K562 (cell line): ENCODE data around the gene TRMT112. TPM values are rescaled to one million over a fixed set of nuclear protein-coding genes. Genes with fewer than 3 reads are reported as not detected.

ENCODE experiments used
- BCOR ChIP-seq: fragments of 450-650 bp; IDR thresholded peaks from 2 replicates; pipeline ENCODE4 v1.6.1; 2016
- CEBPG ChIP-seq, 3 experiments: fragments of 200-800 bp in 1 of 3; sonication (Bioruptor generic) in 1 of 3; sonication (generic) in 1 of 3; formaldehyde crosslinking in 1 of 3; IDR thresholded peaks in 2 of 3; conservative IDR thresholded peaks in 1 of 3; 2 replicates each; pipeline versions ENCODE4 v1.6.1 to v1.8.0; 2016 to 2022; ENCODE audit warnings: missing compliant biosample characterization in 2 of 3, missing genetic modification characterization in 2 of 3, mild to moderate bottlenecking in 1 of 3, missing genetic modification reagents in 1 of 3
- FIP1L1 ChIP-seq: fragments of 200-400 bp; formaldehyde crosslinking; IDR thresholded peaks from 2 replicates; pipeline ENCODE4 v1.6.1; 2018; ENCODE audit warnings: mild to moderate bottlenecking, low read depth, low read length; ENCODE audit not compliant: poor library complexity, severe bottlenecking
- FUS ChIP-seq: fragments of 200-400 bp; formaldehyde crosslinking; optimal IDR thresholded peaks from 2 replicates; pipeline ENCODE3; 2017; ENCODE audit warnings: low read depth, low read length
- HDAC1 ChIP-seq, 2 experiments: fragments of 450-650 bp; IDR thresholded peaks; 2 replicates each; pipeline ENCODE4 v1.6.1; 2016 to 2017; ENCODE audit warnings: inconsistent platforms in 1 of 2, mild to moderate bottlenecking in 1 of 2, moderate library complexity in 1 of 2
- JUND ChIP-seq, 2 experiments: IDR thresholded peaks; 2 replicates in 1 of 2; 3 replicates in 1 of 2; pipeline ENCODE4 v1.6.1; 2011; ENCODE audit warnings: borderline replicate concordance in 2 of 2, low read depth in 2 of 2, low read length in 2 of 2, improper control_type of control experiment in 1 of 2, missing biosample characterization in 1 of 2, missing genetic modification characterization in 1 of 2, missing genetic modification reagents in 1 of 2
- NCOA1 ChIP-seq: fragments of 450-650 bp; IDR thresholded peaks from 2 replicates; pipeline ENCODE4 v1.6.1; 2016; ENCODE audit warnings: low read depth
- NUFIP1 ChIP-seq: fragments of 450-650 bp; IDR thresholded peaks from 2 replicates; pipeline ENCODE4 v1.6.1; 2018; ENCODE audit not compliant: partially characterized antibody
- SNRNP70 ChIP-seq: fragments of 200-400 bp; formaldehyde crosslinking; optimal IDR thresholded peaks from 2 replicates; pipeline ENCODE3; 2017; ENCODE audit warnings: low read depth, low read length
- TBP ChIP-seq: optimal IDR thresholded peaks from 2 replicates; pipeline ENCODE3; 2011; ENCODE audit warnings: low read depth, low read length, improper control_type of control experiment
- TGIF2 ChIP-seq: sonication (generic); formaldehyde crosslinking; IDR thresholded peaks from 2 replicates; pipeline ENCODE4 v1.8.1; 2022; ENCODE audit warnings: mild to moderate bottlenecking, missing genetic modification reagents, moderate library complexity
- polyA plus RNA-seq, 8 experiments: library from polyadenylated mRNA; depleted of rRNA in 4 of 8; stranded (reverse) in 5 of 8; unstranded in 3 of 8; fragments of >200 nt; fragmentation: Nextera tagmentation in 2 of 8; fragmentation: Illumina TruSeq in 1 of 8; extraction: Ambion mirVana in 2 of 8; extraction: Trizol in 1 of 8; gene quantifications; 2 replicates each; pipeline versions ENCODE4 v1.2.1 to v1.2.3, GENCODE V29; 2011 to 2014; ENCODE audit warnings: inconsistent platforms in 1 of 8, missing spikeins in 1 of 8
- total RNA-seq, 7 experiments: library from RNA; depleted of rRNA in 6 of 7; stranded (reverse); fragments of >200 nt in 6 of 7; fragmentation: Illumina TruSeq in 2 of 7; extraction: Trizol in 2 of 7; gene quantifications; 2 replicates each; pipeline versions ENCODE4 v1.2.1 to v1.2.3, GENCODE V29; 2011 to 2021; ENCODE audit warnings: low replicate concordance in 1 of 7
- TF ChIP-seq, protein P1 (sequence below): fragments of 450-650 bp; conservative IDR thresholded peaks from 2 replicates; pipeline ENCODE4 v1.6.1; 2016; ENCODE audit warnings: missing genetic modification characterization, low read depth, mild to moderate bottlenecking, missing compliant biosample characterization, moderate library complexity
- TF ChIP-seq, protein P2 (sequence below): fragments of 450-650 bp; IDR thresholded peaks from 2 replicates; pipeline ENCODE4 v1.6.1; 2016
- TF ChIP-seq, protein P3 (sequence below): fragments of 200-400 bp; formaldehyde crosslinking; IDR thresholded peaks from 2 replicates; pipeline ENCODE4 v1.6.1; 2017; ENCODE audit warnings: mild to moderate bottlenecking, low read depth, low read length, moderate library complexity

Gene TRMT112
- total and polyA plus RNA-seq, 9 of the 15 experiments (the other 6 are each of a cell fraction or from before 2014, with no cell fraction given): 162 to 444 (median 300) TPM

DNA sequence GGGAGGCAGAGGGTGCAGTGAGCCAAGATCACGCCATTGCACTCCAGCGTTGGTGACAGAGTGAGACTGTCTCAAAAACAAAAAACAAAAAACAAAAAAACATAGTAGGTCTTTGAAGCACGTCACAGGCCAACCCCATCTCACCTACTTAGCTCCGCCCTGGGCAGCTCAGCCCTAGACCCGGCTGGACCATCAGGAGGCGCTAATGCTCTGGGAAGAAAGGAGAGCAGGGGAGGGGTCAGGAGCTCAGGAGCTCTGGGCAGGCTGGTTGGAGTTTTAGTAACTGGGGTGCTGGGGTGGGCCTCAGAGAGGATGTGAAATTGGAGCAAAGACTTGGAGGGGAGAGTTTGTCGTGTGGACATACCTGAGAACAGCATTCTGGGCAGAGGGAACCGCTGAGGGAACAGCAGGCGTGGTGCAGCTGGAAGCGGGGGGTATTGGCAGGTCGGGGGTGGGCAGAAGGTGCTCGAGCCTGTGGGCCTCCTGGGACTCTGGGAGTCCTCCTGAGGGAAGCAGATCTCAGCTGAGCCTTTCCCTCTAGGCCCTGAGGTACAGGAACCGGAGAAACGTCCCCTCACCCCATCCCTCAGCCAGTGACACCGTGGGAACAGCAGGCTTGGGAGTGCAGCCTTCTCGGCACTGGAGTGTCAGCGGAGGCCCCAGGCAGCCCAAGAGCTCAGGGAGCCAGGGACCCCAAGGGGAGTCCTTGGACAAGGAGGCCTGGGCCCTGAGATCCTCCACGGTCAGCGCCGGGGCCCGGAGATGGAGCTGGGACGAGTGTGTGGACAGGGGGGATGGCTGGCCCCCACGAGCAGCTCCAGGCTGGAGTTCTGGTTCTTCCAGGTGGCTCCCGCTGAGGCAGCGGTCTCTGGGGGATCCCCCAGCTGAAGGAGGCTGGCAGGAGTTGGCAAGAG is 39.4 kb upstream of the TRMT112 start (continued):
- TF ChIP-seq CEBPG (CRISPR knock-in tag; IDR thresholded peaks at IDR 0.05) (no peak), CEBPG (tag; conservative IDR thresholded peaks at IDR 0.05 in 1 of 2, IDR thresholded peaks at IDR 0.05 in 1 of 2) (no peak), FUS (no peak), SNRNP70 (no peak), BCOR (0 out of 2 replicates have a peak, but pooled peaks have one; percentile 12), TGIF2 (no peak), NUFIP1 (no peak), FIP1L1 (no peak), JUND (IDR thresholded peaks at IDR 0.05; ENCODE audit: borderline replicate concordance, low read depth, low read length) (peak; percentile 55), JUND (tag; IDR thresholded peaks at IDR 0.05; ENCODE audit: borderline replicate concordance, low read depth, low read length) (peak; percentile 16; the same call in 1 of the 3 replicates), HDAC1 (IDR thresholded peaks at IDR 0.05) (peak in 1 of 2 experiments; percentile 41; a peak in 1 of 4 replicates), TBP (peak; percentile 25), NCOA1 (0 out of 2 replicates have a peak, but pooled peaks have one; percentile 28)
- TF ChIP-seq, protein P1, sequence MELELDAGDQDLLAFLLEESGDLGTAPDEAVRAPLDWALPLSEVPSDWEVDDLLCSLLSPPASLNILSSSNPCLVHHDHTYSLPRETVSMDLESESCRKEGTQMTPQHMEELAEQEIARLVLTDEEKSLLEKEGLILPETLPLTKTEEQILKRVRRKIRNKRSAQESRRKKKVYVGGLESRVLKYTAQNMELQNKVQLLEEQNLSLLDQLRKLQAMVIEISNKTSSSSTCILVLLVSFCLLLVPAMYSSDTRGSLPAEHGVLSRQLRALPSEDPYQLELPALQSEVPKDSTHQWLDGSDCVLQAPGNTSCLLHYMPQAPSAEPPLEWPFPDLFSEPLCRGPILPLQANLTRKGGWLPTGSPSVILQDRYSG (tag): no peak
- TF ChIP-seq, protein P2, sequence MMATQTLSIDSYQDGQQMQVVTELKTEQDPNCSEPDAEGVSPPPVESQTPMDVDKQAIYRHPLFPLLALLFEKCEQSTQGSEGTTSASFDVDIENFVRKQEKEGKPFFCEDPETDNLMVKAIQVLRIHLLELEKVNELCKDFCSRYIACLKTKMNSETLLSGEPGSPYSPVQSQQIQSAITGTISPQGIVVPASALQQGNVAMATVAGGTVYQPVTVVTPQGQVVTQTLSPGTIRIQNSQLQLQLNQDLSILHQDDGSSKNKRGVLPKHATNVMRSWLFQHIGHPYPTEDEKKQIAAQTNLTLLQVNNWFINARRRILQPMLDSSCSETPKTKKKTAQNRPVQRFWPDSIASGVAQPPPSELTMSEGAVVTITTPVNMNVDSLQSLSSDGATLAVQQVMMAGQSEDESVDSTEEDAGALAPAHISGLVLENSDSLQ: 0 out of 2 replicates have a peak, but pooled peaks have one; percentile 7
- TF ChIP-seq, protein P3, sequence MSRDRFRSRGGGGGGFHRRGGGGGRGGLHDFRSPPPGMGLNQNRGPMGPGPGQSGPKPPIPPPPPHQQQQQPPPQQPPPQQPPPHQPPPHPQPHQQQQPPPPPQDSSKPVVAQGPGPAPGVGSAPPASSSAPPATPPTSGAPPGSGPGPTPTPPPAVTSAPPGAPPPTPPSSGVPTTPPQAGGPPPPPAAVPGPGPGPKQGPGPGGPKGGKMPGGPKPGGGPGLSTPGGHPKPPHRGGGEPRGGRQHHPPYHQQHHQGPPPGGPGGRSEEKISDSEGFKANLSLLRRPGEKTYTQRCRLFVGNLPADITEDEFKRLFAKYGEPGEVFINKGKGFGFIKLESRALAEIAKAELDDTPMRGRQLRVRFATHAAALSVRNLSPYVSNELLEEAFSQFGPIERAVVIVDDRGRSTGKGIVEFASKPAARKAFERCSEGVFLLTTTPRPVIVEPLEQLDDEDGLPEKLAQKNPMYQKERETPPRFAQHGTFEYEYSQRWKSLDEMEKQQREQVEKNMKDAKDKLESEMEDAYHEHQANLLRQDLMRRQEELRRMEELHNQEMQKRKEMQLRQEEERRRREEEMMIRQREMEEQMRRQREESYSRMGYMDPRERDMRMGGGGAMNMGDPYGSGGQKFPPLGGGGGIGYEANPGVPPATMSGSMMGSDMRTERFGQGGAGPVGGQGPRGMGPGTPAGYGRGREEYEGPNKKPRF: no peak
